ENCODE data around the gene LIX1L.

The LIX1L gene

DNA sequence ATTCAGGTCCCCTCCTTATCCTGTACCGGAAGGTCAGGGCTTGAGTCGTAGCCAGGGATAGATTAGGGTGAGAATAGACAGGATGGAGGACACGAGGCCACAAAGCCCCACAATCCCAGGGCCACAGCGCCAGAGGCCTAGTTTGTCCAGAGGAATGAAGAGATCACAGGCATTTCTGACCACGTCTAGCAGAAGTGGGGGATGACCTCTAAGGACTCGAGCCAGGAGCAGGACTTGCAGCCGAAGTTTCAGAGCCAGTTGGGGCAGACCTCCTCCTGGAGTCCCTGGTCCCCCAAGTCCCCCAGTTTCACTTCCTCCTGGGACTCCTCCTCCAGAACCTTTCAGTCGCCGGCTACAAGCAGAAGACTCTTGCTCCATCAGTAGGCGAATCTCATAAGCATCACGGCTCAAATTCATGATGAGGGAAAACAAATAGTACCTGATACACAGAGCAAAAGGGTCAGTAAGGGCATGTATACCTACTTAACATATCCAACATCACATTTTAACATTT, 45.6 kb downstream of the LIX1L start:
- H3K4me2 ChIP-seq (ENCODE audit: low read depth, low read length, poor library complexity, severe bottlenecking), result no peak overlapping the region
- H4K20me1 ChIP-seq (ENCODE audit: insufficient read depth, low read length, poor library complexity, severe bottlenecking), result no peaks in the 10 kb centered on the region
- peaks cover 18% of the 10 kb centered on the region; the same call in 1 of the 2 replicates for H3K36me3 ChIP-seq (ENCODE audit: insufficient read depth, low read length)

DNA sequence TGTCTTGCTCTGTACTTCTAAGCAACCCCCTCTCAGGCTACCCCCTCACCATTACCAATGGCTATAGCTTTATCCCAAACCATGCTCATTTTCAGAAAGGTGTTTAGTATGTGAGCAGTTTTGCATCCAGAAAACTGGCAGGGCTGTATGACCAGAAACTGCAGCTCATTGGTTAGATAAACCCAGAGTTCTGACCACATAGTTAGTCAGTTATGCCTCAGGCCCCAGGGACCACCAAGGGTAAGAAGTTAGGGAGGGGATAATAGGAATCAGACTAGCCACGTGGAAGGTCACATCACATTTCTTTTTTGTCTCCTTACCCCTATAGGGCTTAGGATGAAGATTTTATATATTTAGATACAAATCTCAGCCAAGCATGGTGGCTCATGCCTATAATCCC, 49.2 kb downstream of the LIX1L start:
- no peaks in the 10 kb centered on the region for H4K20me1 ChIP-seq (ENCODE audit: insufficient read depth, low read length, poor library complexity, severe bottlenecking)
- no peak overlapping the region for H3K4me2 ChIP-seq (ENCODE audit: low read depth, low read length, poor library complexity, severe bottlenecking)
- H3K27me3 ChIP-seq (ENCODE audit: insufficient read depth, low read length, poor library complexity, severe bottlenecking), result no peaks in the 10 kb centered on the region
- H3F3A ChIP-seq (ENCODE audit: low read depth), result no peaks in the 10 kb centered on the region
- no peak overlapping the region for H3K9ac ChIP-seq (ENCODE audit: low read depth, low read length, poor library complexity, severe bottlenecking)
- no peaks in the 10 kb centered on the region for H3K9me2 ChIP-seq (replicated peaks; ENCODE audit: low read depth, low read length)
- H3K79me2 ChIP-seq (ENCODE audit: insufficient read depth, low read length), result no peaks in the 10 kb centered on the region
- no peak overlapping the region for H2AFZ ChIP-seq (ENCODE audit: low read length)
- peaks cover 18% of the 10 kb centered on the region; the same call in 1 of the 2 replicates for H3K36me3 ChIP-seq (ENCODE audit: insufficient read depth, low read length)
- H3K4me1 ChIP-seq (ENCODE audit: insufficient read depth, low read length, poor library complexity, severe bottlenecking), result peaks cover 7% of the 10 kb centered on the region
- H3K4me3 ChIP-seq (ENCODE audit: low read length, poor library complexity, severe bottlenecking), result no peak overlapping the region
- TF ChIP-seq EZH2phosphoT487 (IDR thresholded peaks at IDR 0.05; ENCODE audit: borderline replicate concordance), result no peak
- TF ChIP-seq CTCF (conservative IDR thresholded peaks at IDR 0.05; ENCODE audit: low read length), result no peak
- no peaks in the 10 kb centered on the region for H3K9me3 ChIP-seq (ENCODE audit: insufficient read depth, low read depth, low read length)

More for the DNA sequence above, 45.6 kb downstream of the LIX1L start:
- H3F3A ChIP-seq (ENCODE audit: low read depth), result no peaks in the 10 kb centered on the region
- H3K4me1 ChIP-seq (ENCODE audit: insufficient read depth, low read length, poor library complexity, severe bottlenecking), result peaks cover 7% of the 10 kb centered on the region
- H3K9me2 ChIP-seq (replicated peaks; ENCODE audit: low read depth, low read length), result no peaks in the 10 kb centered on the region
- no peak overlapping the region for H3K9ac ChIP-seq (ENCODE audit: low read depth, low read length, poor library complexity, severe bottlenecking)
- H2AFZ ChIP-seq (ENCODE audit: low read length), result no peak overlapping the region
- H3K27me3 ChIP-seq (ENCODE audit: insufficient read depth, low read length, poor library complexity, severe bottlenecking), result no peaks in the 10 kb centered on the region
- TF ChIP-seq EZH2phosphoT487 (IDR thresholded peaks at IDR 0.05; ENCODE audit: borderline replicate concordance) (no peak), CTCF (conservative IDR thresholded peaks at IDR 0.05; ENCODE audit: low read length) (no peak)
- H3K79me2 ChIP-seq (ENCODE audit: insufficient read depth, low read length), result no peaks in the 10 kb centered on the region; the same call in 1 of the 2 replicates
- no peaks in the 10 kb centered on the region for H3K9me3 ChIP-seq (ENCODE audit: insufficient read depth, low read depth, low read length)
- H3K4me3 ChIP-seq (ENCODE audit: low read length, poor library complexity, severe bottlenecking), result no peak overlapping the region

DNA sequence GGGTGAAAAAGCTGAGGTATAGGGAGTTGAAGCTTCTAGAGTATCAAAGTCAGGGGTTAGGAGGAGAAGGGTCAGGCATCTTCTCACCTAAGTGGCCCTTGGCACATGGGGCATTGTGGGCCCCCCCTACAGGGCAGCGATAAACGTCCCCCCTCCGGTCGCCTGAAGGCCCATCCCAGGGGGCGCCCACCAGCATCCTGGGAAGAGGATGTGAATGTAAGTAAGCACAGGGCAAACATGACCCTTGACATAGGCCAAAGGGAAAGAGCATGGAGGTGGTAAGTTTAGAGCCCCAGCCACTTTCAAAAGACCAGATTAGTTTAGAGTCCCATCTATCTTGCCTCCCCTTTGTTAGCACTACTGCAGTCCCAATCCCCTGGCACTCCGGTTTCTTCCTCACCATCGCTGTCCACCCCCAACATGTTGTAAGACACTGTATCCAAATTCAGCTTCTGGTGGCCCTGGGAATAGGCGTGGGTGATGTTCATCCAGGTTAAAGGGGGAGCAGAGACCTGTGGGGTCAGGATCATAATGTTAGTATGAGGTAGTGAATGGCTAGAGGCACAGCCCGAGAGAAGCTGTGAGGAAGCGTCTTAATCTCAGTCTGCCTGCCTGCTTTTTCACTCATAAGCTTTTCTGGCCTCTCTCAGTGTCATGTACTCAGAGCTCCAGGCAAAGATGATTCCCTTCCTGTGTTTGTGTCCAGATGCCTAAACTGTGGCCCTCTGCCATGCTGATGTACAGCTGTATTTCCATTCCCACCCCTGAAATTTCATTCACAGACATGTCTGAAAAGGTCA, 50.7 kb downstream of the LIX1L start:
- no peak overlapping the region for H3K4me3 ChIP-seq (ENCODE audit: low read length, poor library complexity, severe bottlenecking)
- peaks cover 7% of the 10 kb centered on the region for H3K4me1 ChIP-seq (ENCODE audit: insufficient read depth, low read length, poor library complexity, severe bottlenecking)
- no peak for TF ChIP-seq CTCF (conservative IDR thresholded peaks at IDR 0.05; ENCODE audit: low read length)
- TF ChIP-seq EZH2phosphoT487 (IDR thresholded peaks at IDR 0.05; ENCODE audit: borderline replicate concordance), result no peak
- no peaks in the 10 kb centered on the region for H4K20me1 ChIP-seq (ENCODE audit: insufficient read depth, low read length, poor library complexity, severe bottlenecking)
- H3K9me3 ChIP-seq (ENCODE audit: insufficient read depth, low read depth, low read length), result no peaks in the 10 kb centered on the region
- H3K79me2 ChIP-seq (ENCODE audit: insufficient read depth, low read length), result no peaks in the 10 kb centered on the region
- H3K4me2 ChIP-seq (ENCODE audit: low read depth, low read length, poor library complexity, severe bottlenecking), result no peak overlapping the region
- H3F3A ChIP-seq (ENCODE audit: low read depth), result no peaks in the 10 kb centered on the region
- H3K9ac ChIP-seq (ENCODE audit: low read depth, low read length, poor library complexity, severe bottlenecking), result no peak overlapping the region
- no peak overlapping the region for H2AFZ ChIP-seq (ENCODE audit: low read length)
- H3K36me3 ChIP-seq (ENCODE audit: insufficient read depth, low read length), result peaks cover 15% of the 10 kb centered on the region; the same call in 1 of the 2 replicates
- H3K9me2 ChIP-seq (replicated peaks; ENCODE audit: low read depth, low read length), result no peaks in the 10 kb centered on the region
- H3K27me3 ChIP-seq (ENCODE audit: insufficient read depth, low read length, poor library complexity, severe bottlenecking), result no peaks in the 10 kb centered on the region

Measured in Loucy (cell line).